Ishikawa (cell line): ENCODE data around the gene SMYD3.

Source experiments
- CEBPB ChIP-seq: IDR thresholded peaks from 2 replicates; pipeline ENCODE4 v1.6.1; 2012
- EGR1 ChIP-seq: IDR thresholded peaks from 2 replicates; pipeline ENCODE4 v1.6.1; 2012
- EP300 ChIP-seq: IDR thresholded peaks from 2 replicates; pipeline ENCODE4 v1.6.1; 2012; ENCODE audit warnings: borderline replicate concordance
- FOXM1 ChIP-seq: IDR thresholded peaks from 2 replicates; pipeline ENCODE4 v1.6.1; 2012; ENCODE audit warnings: low read depth, borderline replicate concordance
- MAX ChIP-seq: IDR thresholded peaks from 2 replicates; pipeline ENCODE4 v1.6.1; 2012
- NFIC ChIP-seq: IDR thresholded peaks from 2 replicates; pipeline ENCODE4 v1.6.1; 2012
- RAD21 ChIP-seq: IDR thresholded peaks from 2 replicates; pipeline ENCODE4 v1.6.1; 2012; ENCODE audit warnings: low read depth
- REST ChIP-seq: IDR thresholded peaks from 2 replicates; pipeline ENCODE4 v1.6.1; 2012; ENCODE audit warnings: low read depth, mild to moderate bottlenecking
- TAF1 ChIP-seq: IDR thresholded peaks from 2 replicates; pipeline ENCODE4 v1.6.1; 2012; ENCODE audit warnings: low read depth, mild to moderate bottlenecking
- TCF12 ChIP-seq: IDR thresholded peaks from 2 replicates; pipeline ENCODE4 v1.6.1; 2012; ENCODE audit warnings: low read depth
- TEAD4 ChIP-seq: IDR thresholded peaks from 2 replicates; pipeline ENCODE4 v1.6.1; 2012
- USF1 ChIP-seq: IDR thresholded peaks from 2 replicates; pipeline ENCODE4 v1.6.1; 2012
- YY1 ChIP-seq: IDR thresholded peaks from 2 replicates; pipeline ENCODE4 v1.6.1; 2012; ENCODE audit warnings: low read depth
- ZBTB7A ChIP-seq: IDR thresholded peaks from 2 replicates; pipeline ENCODE4 v1.6.1; 2012; ENCODE audit warnings: low read depth

SMYD3 gene

GRCh38 chr1:246295968-246296367 is 211.1 kb downstream of the SMYD3 start:
- TF ChIP-seq YY1 (no peak), MAX (no peak), NFIC (no peak), TEAD4 (no peak), EGR1 (no peak), EP300 (no peak)

- no peak for TF ChIP-seq USF1
- no peak for TF ChIP-seq EP300
These were observed 211.7 kb downstream of the SMYD3 start for GRCh38 chr1:246295340-246295739.

GRCh38 chr1:246294263-246294662 is 212.8 kb downstream of the SMYD3 start:
- TF ChIP-seq FOXM1 (no peak), MAX (no peak), CEBPB (no peak), TEAD4 (no peak)

- no peak for TF ChIP-seq TAF1
- no peak for TF ChIP-seq TCF12
- no peak for TF ChIP-seq EGR1
- no peak for TF ChIP-seq YY1
- TF ChIP-seq RAD21: no peak
- TF ChIP-seq CEBPB: no peak
- TF ChIP-seq EP300: no peak
- TF ChIP-seq ZBTB7A: no peak
- TF ChIP-seq USF1: no peak
- TF ChIP-seq MAX: no peak
- no peak for TF ChIP-seq REST
- no peak for TF ChIP-seq NFIC
These were observed 213.5 kb downstream of the SMYD3 start for GRCh38 chr1:246293366-246294121.

GRCh38 chr1:246292571-246292970 is 214.5 kb downstream of the SMYD3 start:
- TF ChIP-seq EP300: no peak
- TF ChIP-seq YY1: no peak
- no peak for TF ChIP-seq ZBTB7A
- TF ChIP-seq RAD21: no peak
- no peak for TF ChIP-seq TAF1
- no peak for TF ChIP-seq CEBPB

GRCh38 chr1:246291127-246291526 is 216.0 kb downstream of the SMYD3 start:
- no peak for TF ChIP-seq EGR1
- no peak for TF ChIP-seq ZBTB7A

- TF ChIP-seq TAF1: no peak
- no peak for TF ChIP-seq TCF12
- no peak for TF ChIP-seq REST
- no peak for TF ChIP-seq EP300
- TF ChIP-seq YY1: no peak
- TF ChIP-seq RAD21: no peak
- TF ChIP-seq EGR1: no peak
These were observed 223.2 kb downstream of the SMYD3 start for GRCh38 chr1:246283771-246284410.
